NB4 (cell line): Measurements from ENCODE around the gene ZP1.

Source experiments
- DNase-seq: peaks from one replicate; pipeline ENCODE4 v3.0.0; 2010; ENCODE audit warnings: low read depth
- H3K4me3 ChIP-seq: one replicate; pipeline ENCODE4 v1.5.1; 2011; ENCODE audit warnings: mild to moderate bottlenecking, low read depth, low read length, moderate library complexity
- MAX ChIP-seq: IDR thresholded peaks from 2 replicates; pipeline ENCODE4 v1.6.1; 2011; ENCODE audit warnings: low read depth, low read length
- MYC ChIP-seq: IDR thresholded peaks from 2 replicates; pipeline ENCODE4 v1.6.1; 2011; ENCODE audit warnings: low read depth, low read length
- POLR2A ChIP-seq: IDR thresholded peaks from 2 replicates; pipeline ENCODE4 v1.6.1; 2011; ENCODE audit warnings: mild to moderate bottlenecking; ENCODE audit not compliant: insufficient read length; ENCODE audit errors: extremely low read depth
- TF ChIP-seq, protein P1 (sequence below): IDR thresholded peaks from one replicate; pipeline ENCODE4 v1.5.1; 2012; ENCODE audit warnings: low read depth, low read length

ZP1 gene

GRCh38 chr11:60864856-60865513, 2.4 kb upstream of the ZP1 start:
- DNase-seq, result no peak
- TF ChIP-seq, protein P1, sequence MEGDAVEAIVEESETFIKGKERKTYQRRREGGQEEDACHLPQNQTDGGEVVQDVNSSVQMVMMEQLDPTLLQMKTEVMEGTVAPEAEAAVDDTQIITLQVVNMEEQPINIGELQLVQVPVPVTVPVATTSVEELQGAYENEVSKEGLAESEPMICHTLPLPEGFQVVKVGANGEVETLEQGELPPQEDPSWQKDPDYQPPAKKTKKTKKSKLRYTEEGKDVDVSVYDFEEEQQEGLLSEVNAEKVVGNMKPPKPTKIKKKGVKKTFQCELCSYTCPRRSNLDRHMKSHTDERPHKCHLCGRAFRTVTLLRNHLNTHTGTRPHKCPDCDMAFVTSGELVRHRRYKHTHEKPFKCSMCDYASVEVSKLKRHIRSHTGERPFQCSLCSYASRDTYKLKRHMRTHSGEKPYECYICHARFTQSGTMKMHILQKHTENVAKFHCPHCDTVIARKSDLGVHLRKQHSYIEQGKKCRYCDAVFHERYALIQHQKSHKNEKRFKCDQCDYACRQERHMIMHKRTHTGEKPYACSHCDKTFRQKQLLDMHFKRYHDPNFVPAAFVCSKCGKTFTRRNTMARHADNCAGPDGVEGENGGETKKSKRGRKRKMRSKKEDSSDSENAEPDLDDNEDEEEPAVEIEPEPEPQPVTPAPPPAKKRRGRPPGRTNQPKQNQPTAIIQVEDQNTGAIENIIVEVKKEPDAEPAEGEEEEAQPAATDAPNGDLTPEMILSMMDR, result no peak
- no peak for TF ChIP-seq MYC
- TF ChIP-seq MAX, result no peak
- no peak for TF ChIP-seq POLR2A
- H3K4me3 ChIP-seq, result no peak overlapping the region

DNA sequence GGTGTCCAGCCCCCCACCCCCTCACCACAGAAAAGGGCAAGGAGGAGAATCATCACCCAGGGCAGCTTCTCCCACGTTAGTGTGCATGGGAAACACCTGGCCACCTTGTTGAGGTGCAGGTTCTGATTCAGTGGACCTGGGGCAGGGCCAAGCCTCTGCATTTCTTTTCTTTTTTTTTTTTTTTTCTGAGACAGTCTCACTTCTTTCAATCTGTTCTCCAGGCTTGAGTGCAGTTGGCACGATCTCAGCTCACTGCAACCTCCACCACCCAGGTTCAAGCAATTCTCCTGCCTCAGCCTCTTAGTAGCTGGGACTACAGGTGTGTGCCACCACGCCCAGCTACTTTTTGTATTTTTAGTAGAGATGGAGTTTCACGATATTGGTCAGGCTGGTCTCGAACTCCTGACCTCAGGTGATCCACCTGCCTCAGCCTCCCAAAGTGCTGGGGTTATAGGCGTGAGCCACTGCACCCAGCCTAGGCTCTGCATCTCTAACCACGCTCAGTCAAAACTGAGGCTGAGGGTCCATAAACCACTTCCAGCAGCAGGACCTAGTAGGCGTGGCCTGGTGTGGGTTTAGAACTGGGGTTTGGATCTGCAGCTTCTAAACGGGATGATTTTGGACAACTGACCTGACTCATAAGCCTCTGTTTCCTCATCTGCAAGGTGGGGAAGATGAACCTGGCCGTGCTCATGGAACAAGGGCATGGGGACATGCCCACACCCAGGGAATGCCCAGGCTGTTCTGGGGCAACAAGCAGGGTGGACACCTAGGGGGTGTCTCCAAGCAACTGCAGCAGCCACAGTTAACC, 734 bp downstream of the ZP1 start:
- TF ChIP-seq MYC (no peak), POLR2A (no peak), MAX (no peak)
- TF ChIP-seq, protein P1, result no peak
- DNase-seq, result no peak
- H3K4me3 ChIP-seq, result no peak overlapping the region

GRCh38 chr11:60868682-60869450, 1.5 kb downstream of the ZP1 start:
- no peak overlapping the region for H3K4me3 ChIP-seq
- TF ChIP-seq MYC, result no peak
- TF ChIP-seq POLR2A, result no peak
- DNase-seq, result no peak

- H3K4me3 ChIP-seq, result no peak overlapping the region
- TF ChIP-seq MYC (no peak), POLR2A (no peak), MAX (no peak)
- TF ChIP-seq, protein P1, result no peak
- no peak for DNase-seq
Observed at GRCh38 chr11:60869451-60869825, 2.1 kb downstream of the ZP1 start.

GRCh38 chr11:60870276-60870675, 2.9 kb downstream of the ZP1 start:
- no peak overlapping the region for H3K4me3 ChIP-seq
- TF ChIP-seq, protein P1, result no peak
- TF ChIP-seq MYC, result no peak
- TF ChIP-seq POLR2A, result no peak
- TF ChIP-seq MAX, result no peak
- no peak for DNase-seq

DNA sequence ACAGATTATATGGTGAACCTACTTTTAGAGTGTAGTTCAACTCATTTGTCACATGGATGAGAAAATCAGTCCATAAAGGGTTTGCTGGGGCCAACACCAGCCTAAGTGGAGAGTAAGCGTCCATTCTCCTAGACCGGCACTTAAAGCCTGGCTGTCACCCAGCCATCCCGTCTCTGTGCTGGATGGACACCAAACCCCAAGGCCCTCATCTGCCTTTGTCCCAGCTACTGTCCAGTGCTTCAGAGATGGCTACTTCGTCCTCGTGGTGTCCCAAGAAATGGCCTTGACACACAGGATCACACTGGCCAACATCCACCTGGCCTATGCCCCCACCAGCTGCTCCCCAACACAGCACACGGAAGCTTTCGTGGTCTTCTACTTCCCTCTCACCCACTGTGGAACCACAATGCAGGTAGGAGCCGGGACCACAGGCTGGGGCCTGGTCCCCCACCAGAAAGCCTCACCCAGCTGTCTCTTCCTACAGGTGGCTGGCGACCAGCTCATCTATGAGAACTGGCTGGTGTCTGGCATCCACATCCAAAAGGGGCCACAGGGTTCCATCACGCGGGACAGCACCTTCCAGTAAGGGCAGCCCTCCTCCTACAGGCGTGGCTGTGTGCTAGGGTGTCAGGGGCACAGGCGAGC, 3.5 kb downstream of the ZP1 start:
- no peak for DNase-seq
- no peak overlapping the region for H3K4me3 ChIP-seq

More for the DNA sequence above, 3.5 kb downstream of the ZP1 start:
- no peak for TF ChIP-seq MAX
- no peak for TF ChIP-seq POLR2A
- TF ChIP-seq MYC, result no peak
- TF ChIP-seq, protein P1, result no peak
